ENCODE results near the gene PHACTR1. TPM values are rescaled to one million over a fixed set of nuclear protein-coding genes. Genes with fewer than 3 reads are reported as not detected.

Gene PHACTR1
- total RNA-seq, 1 experiment from 2014 or later, result 0.05 TPM

GRCh38 chr6:13135152-13135551 lies 418.6 kb downstream of the PHACTR1 start:
- BruUV-seq (replicated peaks), result no TSS peak
- ChIA-PET POLR2A (no interaction called here), CTCF (no interaction called here)
- no peak overlapping the region for H3K27ac ChIP-seq (ENCODE audit: low read length)
- no peaks in the 10 kb centered on the region for H3K9me3 ChIP-seq (ENCODE audit: control insufficient read depth, insufficient read depth, low read depth, low read length)
- H3K27me3 ChIP-seq (ENCODE audit: control insufficient read depth, insufficient read depth, low read length), result no peaks in the 10 kb centered on the region
- in situ Hi-C loops (cut with HindIII; ENCODE audit: low pct_unique_long_range_greater_than_20kb, low sequenced_read_pairs) (no loop called here), intact Hi-C loops (cut with micrococcal nuclease; ENCODE audit: unreplicated experiment) (no loop called here)
- H3K36me3 ChIP-seq (ENCODE audit: control insufficient read depth, insufficient read depth, low read length), result no peaks in the 10 kb centered on the region
- no peaks in the 10 kb centered on the region for H3K4me1 ChIP-seq (ENCODE audit: control insufficient read depth, insufficient read depth, low read length)
- DNase-seq (ENCODE audit: low read depth, low spot score), result no peak
- ATAC-seq, result no peak
- no peak for TF ChIP-seq SIN3A (IDR thresholded peaks at IDR 0.05; ENCODE audit: borderline replicate concordance, insufficient read depth, low read depth, low read length)
- no peak for TF ChIP-seq TCF7L2 (IDR thresholded peaks at IDR 0.05; ENCODE audit: low read depth, low read length)
- TF ChIP-seq, protein P1, sequence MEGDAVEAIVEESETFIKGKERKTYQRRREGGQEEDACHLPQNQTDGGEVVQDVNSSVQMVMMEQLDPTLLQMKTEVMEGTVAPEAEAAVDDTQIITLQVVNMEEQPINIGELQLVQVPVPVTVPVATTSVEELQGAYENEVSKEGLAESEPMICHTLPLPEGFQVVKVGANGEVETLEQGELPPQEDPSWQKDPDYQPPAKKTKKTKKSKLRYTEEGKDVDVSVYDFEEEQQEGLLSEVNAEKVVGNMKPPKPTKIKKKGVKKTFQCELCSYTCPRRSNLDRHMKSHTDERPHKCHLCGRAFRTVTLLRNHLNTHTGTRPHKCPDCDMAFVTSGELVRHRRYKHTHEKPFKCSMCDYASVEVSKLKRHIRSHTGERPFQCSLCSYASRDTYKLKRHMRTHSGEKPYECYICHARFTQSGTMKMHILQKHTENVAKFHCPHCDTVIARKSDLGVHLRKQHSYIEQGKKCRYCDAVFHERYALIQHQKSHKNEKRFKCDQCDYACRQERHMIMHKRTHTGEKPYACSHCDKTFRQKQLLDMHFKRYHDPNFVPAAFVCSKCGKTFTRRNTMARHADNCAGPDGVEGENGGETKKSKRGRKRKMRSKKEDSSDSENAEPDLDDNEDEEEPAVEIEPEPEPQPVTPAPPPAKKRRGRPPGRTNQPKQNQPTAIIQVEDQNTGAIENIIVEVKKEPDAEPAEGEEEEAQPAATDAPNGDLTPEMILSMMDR (IDR thresholded peaks at IDR 0.05), result no peak
- no peak for TF ChIP-seq REST (IDR thresholded peaks at IDR 0.05; ENCODE audit: insufficient read depth in 1 of 2, low read depth in 2 of 2, low read length in 1 of 2)
- no peak for TF ChIP-seq POLR2AphosphoS5 (IDR thresholded peaks at IDR 0.05; ENCODE audit: low read depth, low read length)
- H3K4me3 ChIP-seq (ENCODE audit: low read depth in 2 of 2, low read length in 2 of 2), result no peak overlapping the region

GRCh38 chr6:13139119-13139518 lies 422.6 kb downstream of the PHACTR1 start:
- Histone ChIP-seq H3K4me1 (ENCODE audit: control insufficient read depth, insufficient read depth, low read length) (no peaks in the 10 kb centered on the region), H3K27me3 (ENCODE audit: control insufficient read depth, insufficient read depth, low read length) (no peaks in the 10 kb centered on the region), H3K36me3 (ENCODE audit: control insufficient read depth, insufficient read depth, low read length) (no peaks in the 10 kb centered on the region), H3K4me3 (ENCODE audit: low read depth in 2 of 2, low read length in 2 of 2) (no peak overlapping the region), H3K27ac (ENCODE audit: low read length) (no peak overlapping the region), H3K9me3 (ENCODE audit: control insufficient read depth, insufficient read depth, low read depth, low read length) (no peaks in the 10 kb centered on the region)
- CTCF ChIA-PET, result no interaction called here
- in situ Hi-C loops (cut with HindIII; ENCODE audit: low pct_unique_long_range_greater_than_20kb, low sequenced_read_pairs) (no loop called here), intact Hi-C loops (cut with micrococcal nuclease; ENCODE audit: unreplicated experiment) (no loop called here)
- no TSS peak for BruUV-seq (replicated peaks)
- POLR2A ChIA-PET, result no interaction called here
- ATAC-seq (no peak), DNase-seq (ENCODE audit: low read depth, low spot score) (no peak)
- TF ChIP-seq POLR2AphosphoS5 (IDR thresholded peaks at IDR 0.05; ENCODE audit: low read depth, low read length) (no peak), REST (IDR thresholded peaks at IDR 0.05; ENCODE audit: insufficient read depth in 1 of 2, low read depth in 2 of 2, low read length in 1 of 2) (no peak), TCF7L2 (IDR thresholded peaks at IDR 0.05; ENCODE audit: low read depth, low read length) (no peak), SIN3A (IDR thresholded peaks at IDR 0.05; ENCODE audit: borderline replicate concordance, insufficient read depth, low read depth, low read length) (no peak)
- TF ChIP-seq, protein P1 (IDR thresholded peaks at IDR 0.05), result no peak
